H9 (cell line): ENCODE measurements around the gene TEX12. TPM values are rescaled to one million over a fixed set of nuclear protein-coding genes. Genes with fewer than 3 reads are reported as not detected.

Source experiments
- DNase-seq: peaks from one replicate; pipeline ENCODE4 v3.0.0-alpha.2; 2017
- H2AFZ ChIP-seq: one replicate; pipeline ENCODE4 v1.6.1; 2013; ENCODE audit warnings: mild to moderate bottlenecking, low read length, control low read depth, moderate library complexity
- H2AK5ac ChIP-seq: 2 replicates; pipeline ENCODE4 v1.6.1; 2013; ENCODE audit warnings: low read length, control low read depth, mixed read lengths; ENCODE audit not compliant: insufficient read length
- H2BK120ac ChIP-seq: one replicate; pipeline ENCODE4 v1.6.1; 2013; ENCODE audit warnings: low read depth, mild to moderate bottlenecking, low read length, control low read depth, inconsistent platforms; ENCODE audit not compliant: poor library complexity, severe bottlenecking
- H2BK12ac ChIP-seq: 2 replicates; pipeline ENCODE4 v1.6.1; 2013; ENCODE audit warnings: low read length, control low read depth, mixed read lengths, low read depth; ENCODE audit not compliant: insufficient read length
- H2BK15ac ChIP-seq: 2 replicates; pipeline ENCODE4 v1.6.1; 2013; ENCODE audit warnings: low read depth, low read length, control low read depth
- H2BK20ac ChIP-seq: one replicate; pipeline ENCODE4 v1.6.1; 2013; ENCODE audit warnings: low read depth, mild to moderate bottlenecking, low read length, control low read depth, inconsistent platforms; ENCODE audit not compliant: poor library complexity, severe bottlenecking
- H2BK5ac ChIP-seq: 2 replicates; pipeline ENCODE4 v1.6.1; 2013; ENCODE audit warnings: low read length, control low read depth, mixed read lengths; ENCODE audit not compliant: insufficient read length
- H3K14ac ChIP-seq: 2 replicates; pipeline ENCODE4 v1.6.1; 2013; ENCODE audit warnings: low read length, control low read depth; ENCODE audit not compliant: insufficient read depth
- H3K18ac ChIP-seq: 2 replicates; pipeline ENCODE4 v1.6.1; 2013; ENCODE audit warnings: low read depth, mild to moderate bottlenecking, mixed read lengths, low read length, control low read depth; ENCODE audit not compliant: insufficient read length
- H3K23ac ChIP-seq: 2 replicates; pipeline ENCODE4 v1.6.1; 2013; ENCODE audit warnings: low read length, control low read depth, mixed read lengths, low read depth; ENCODE audit not compliant: insufficient read length
- H3K23me2 ChIP-seq: 2 replicates; pipeline ENCODE4 v1.6.1; 2013; ENCODE audit warnings: low read depth, mild to moderate bottlenecking, mixed read lengths, low read length, control low read depth; ENCODE audit not compliant: insufficient read length, poor library complexity, severe bottlenecking
- H3K27ac ChIP-seq: 2 replicates; pipeline ENCODE4 v1.5.1; 2013; ENCODE audit warnings: low read length, control low read depth, mixed read lengths, low read depth; ENCODE audit not compliant: insufficient read length
- H3K27me3 ChIP-seq: 2 replicates; pipeline ENCODE4 v1.6.1; 2013; ENCODE audit warnings: low read length, control low read depth, inconsistent platforms; ENCODE audit not compliant: insufficient read depth
- H3K4ac ChIP-seq: 2 replicates; pipeline ENCODE4 v1.6.1; 2013; ENCODE audit warnings: low read depth, mild to moderate bottlenecking, control low read depth, inconsistent platforms, low read length, moderate library complexity
- H3K4me1 ChIP-seq: 2 replicates; pipeline ENCODE4 v1.6.1; 2013; ENCODE audit warnings: low read length, control low read depth, inconsistent platforms; ENCODE audit not compliant: insufficient read depth
- H3K4me2 ChIP-seq: 2 replicates; pipeline ENCODE4 v1.6.1; 2013; ENCODE audit warnings: low read length, control low read depth, mixed read lengths; ENCODE audit not compliant: insufficient read length, insufficient read depth
- H3K56ac ChIP-seq: 2 replicates; pipeline ENCODE4 v1.6.1; 2013; ENCODE audit warnings: low read depth, mild to moderate bottlenecking, mixed read lengths, low read length, control low read depth; ENCODE audit not compliant: insufficient read length
- H3K79me1 ChIP-seq: 2 replicates; pipeline ENCODE4 v1.6.1; 2013; ENCODE audit warnings: low read depth, mild to moderate bottlenecking, moderate library complexity, low read length, control low read depth, inconsistent platforms; ENCODE audit not compliant: insufficient read depth, poor library complexity, severe bottlenecking
- H3K79me2 ChIP-seq: 2 replicates; pipeline ENCODE4 v1.6.1; 2013; ENCODE audit warnings: low read length, control low read depth, inconsistent platforms; ENCODE audit not compliant: insufficient read depth
- H3K9ac ChIP-seq: 2 replicates; pipeline ENCODE4 v1.6.1; 2013; ENCODE audit warnings: low read length, control low read depth, mixed read lengths; ENCODE audit not compliant: insufficient read length; ENCODE audit errors: extremely low read depth
- H3K9me3 ChIP-seq: one replicate; pipeline ENCODE4 v1.6.1; 2013; ENCODE audit warnings: low read depth, low read length, inconsistent platforms; ENCODE audit not compliant: control insufficient read depth
- H3T11ph ChIP-seq: one replicate; pipeline ENCODE4 v1.6.1; 2013; ENCODE audit warnings: mild to moderate bottlenecking, low read length, control low read depth, inconsistent platforms
- H4K20me1 ChIP-seq: one replicate; pipeline ENCODE4 v1.6.1; 2013; ENCODE audit not compliant: control insufficient read depth, insufficient read length, insufficient read depth
- H4K5ac ChIP-seq: 2 replicates; pipeline ENCODE4 v1.6.1; 2013; ENCODE audit warnings: low read depth, mild to moderate bottlenecking, mixed read lengths, low read length, control low read depth; ENCODE audit not compliant: insufficient read length
- H4K8ac ChIP-seq: replicated peaks from 2 replicates; pipeline ENCODE4 v1.6.1; 2013; ENCODE audit warnings: low read length, control low read depth, mixed read lengths, low read depth; ENCODE audit not compliant: insufficient read length
- H4K91ac ChIP-seq: 2 replicates; pipeline ENCODE4 v1.6.1; 2013; ENCODE audit warnings: low read depth, mild to moderate bottlenecking, moderate library complexity, mixed read lengths, low read length, control low read depth; ENCODE audit not compliant: insufficient read length
- H3K27ac Mint-ChIP-seq, 3 experiments: 2 replicates in 2 of 3; 3 replicates in 1 of 3; pipeline ENCODE4 v1.8.0; 2020 to 2021; ENCODE audit warnings: mixed read lengths in 3 of 3, mild to moderate bottlenecking in 1 of 3, moderate library complexity in 1 of 3
- H3K27me3 Mint-ChIP-seq: 2 replicates; pipeline ENCODE4 v1.8.0; 2021; ENCODE audit warnings: low read depth, mild to moderate bottlenecking, moderate library complexity, mixed read lengths
- H3K36me3 Mint-ChIP-seq, 3 experiments: 2 replicates in 2 of 3; 3 replicates in 1 of 3; pipeline ENCODE4 v1.8.0; 2020 to 2021; ENCODE audit warnings: low read depth in 3 of 3, mixed read lengths in 3 of 3; ENCODE audit not compliant: insufficient read depth in 1 of 3
- H3K4me1 Mint-ChIP-seq, 2 experiments: 2 replicates each; pipeline ENCODE4 v1.8.0; 2020; ENCODE audit warnings: mixed read lengths in 2 of 2
- H3K4me3 Mint-ChIP-seq, 2 experiments: 2 replicates in 1 of 2; 3 replicates in 1 of 2; pipeline ENCODE4 v1.8.0; 2020 to 2021; ENCODE audit warnings: mild to moderate bottlenecking in 2 of 2, mixed read lengths in 2 of 2, moderate library complexity in 1 of 2
- H3K9me3 Mint-ChIP-seq, 2 experiments: 2 replicates in 1 of 2; 3 replicates in 1 of 2; pipeline ENCODE4 v1.8.0; 2020; ENCODE audit warnings: mild to moderate bottlenecking in 2 of 2, mixed read lengths in 2 of 2, moderate library complexity in 1 of 2
- WGBS: extraction: QIAGEN DNeasy Blood & Tissue Kit; methylation state at CpG from one replicate; pipeline ENCODE4 v1.1.7; 2013; ENCODE audit warnings: missing lambda C conversion rate, low lambda C conversion rate, mixed read lengths; ENCODE audit not compliant: insufficient read length; ENCODE audit errors: extremely low coverage; 5-methylcytosine and 5-hydroxymethylcytosine counted together
- total RNA-seq: library from RNA; stranded (reverse); gene quantifications from 2 replicates; pipeline ENCODE4 v1.2.1, GENCODE V29; 2021
- TF ChIP-seq, protein P1 (sequence below): fragments of 200-600 bp; sonication (generic); conservative IDR thresholded peaks from 3 replicates; pipeline ENCODE4 v1.8.0; 2021; ENCODE audit warnings: antibody characterized with exemption, mild to moderate bottlenecking

Gene TEX12
- total RNA-seq, 1 experiment from 2014 or later = 0.31 TPM

DNA sequence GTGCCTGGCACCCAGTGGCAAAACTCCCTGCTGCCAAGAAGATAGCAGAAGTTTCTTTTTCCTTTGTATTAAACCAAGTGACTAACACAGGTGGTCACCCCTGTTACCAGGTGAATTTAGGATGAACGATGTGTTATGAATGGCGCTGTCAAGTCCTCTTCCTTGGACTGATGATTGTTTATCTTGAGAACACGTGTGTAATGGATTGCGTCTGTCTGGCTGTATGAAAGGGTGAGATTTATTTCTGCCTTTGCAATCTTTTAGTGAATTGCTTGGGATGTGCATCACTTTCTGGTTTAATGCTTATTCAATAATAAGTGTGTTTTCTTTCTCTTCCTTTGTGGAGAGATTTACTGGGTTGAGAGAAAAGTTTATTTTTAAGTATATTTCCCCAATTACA is 44.0 kb upstream of the TEX12 start:
- Histone ChIP-seq H4K91ac (no peak overlapping the region), H2BK12ac (no peak overlapping the region), H2AK5ac (no peak overlapping the region), H3K56ac (no peak overlapping the region), H3T11ph (no peak overlapping the region), H3K23ac (no peak overlapping the region), H2BK120ac (no peak overlapping the region), H3K27ac (no peak overlapping the region), H3K4ac (no peak overlapping the region), H2AFZ (no peak overlapping the region), H3K79me1 (no peaks in the 10 kb centered on the region), H3K14ac (no peak overlapping the region), H3K79me2 (no peaks in the 10 kb centered on the region), H4K8ac (no peak overlapping the region), H3K9me3 (no peaks in the 10 kb centered on the region), H4K20me1 (no peaks in the 10 kb centered on the region), H2BK5ac (no peak overlapping the region), H3K9ac (no peak overlapping the region), H3K27me3 (no peaks in the 10 kb centered on the region), H3K23me2 (no peaks in the 10 kb centered on the region), H3K4me1 (no peaks in the 10 kb centered on the region), H3K18ac (no peak overlapping the region), H3K4me2 (no peak overlapping the region), H4K5ac (no peak overlapping the region), H2BK20ac (no peak overlapping the region), H2BK15ac (no peak overlapping the region)
- H3K4me1 Mint-ChIP-seq = no peaks in the 10 kb centered on the region
- peaks cover 0 to 3% of the 10 kb centered on the region in 2 experiments; a peak in 2 of 5 replicates for H3K9me3 Mint-ChIP-seq
- DNase-seq = no peak
- H3K4me3 Mint-ChIP-seq = no peak overlapping the region
- WGBS = no CpG with 5 or more reads among the region's 4 CpGs
- H3K36me3 Mint-ChIP-seq = no peaks in the 10 kb centered on the region
- TF ChIP-seq, protein P1, sequence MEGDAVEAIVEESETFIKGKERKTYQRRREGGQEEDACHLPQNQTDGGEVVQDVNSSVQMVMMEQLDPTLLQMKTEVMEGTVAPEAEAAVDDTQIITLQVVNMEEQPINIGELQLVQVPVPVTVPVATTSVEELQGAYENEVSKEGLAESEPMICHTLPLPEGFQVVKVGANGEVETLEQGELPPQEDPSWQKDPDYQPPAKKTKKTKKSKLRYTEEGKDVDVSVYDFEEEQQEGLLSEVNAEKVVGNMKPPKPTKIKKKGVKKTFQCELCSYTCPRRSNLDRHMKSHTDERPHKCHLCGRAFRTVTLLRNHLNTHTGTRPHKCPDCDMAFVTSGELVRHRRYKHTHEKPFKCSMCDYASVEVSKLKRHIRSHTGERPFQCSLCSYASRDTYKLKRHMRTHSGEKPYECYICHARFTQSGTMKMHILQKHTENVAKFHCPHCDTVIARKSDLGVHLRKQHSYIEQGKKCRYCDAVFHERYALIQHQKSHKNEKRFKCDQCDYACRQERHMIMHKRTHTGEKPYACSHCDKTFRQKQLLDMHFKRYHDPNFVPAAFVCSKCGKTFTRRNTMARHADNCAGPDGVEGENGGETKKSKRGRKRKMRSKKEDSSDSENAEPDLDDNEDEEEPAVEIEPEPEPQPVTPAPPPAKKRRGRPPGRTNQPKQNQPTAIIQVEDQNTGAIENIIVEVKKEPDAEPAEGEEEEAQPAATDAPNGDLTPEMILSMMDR = no peak
- H3K27me3 Mint-ChIP-seq = no peaks in the 10 kb centered on the region
- no peak overlapping the region for H3K27ac Mint-ChIP-seq
